ENCODE measurements around the gene IFNAR2.

IFNAR2 gene

DNA sequence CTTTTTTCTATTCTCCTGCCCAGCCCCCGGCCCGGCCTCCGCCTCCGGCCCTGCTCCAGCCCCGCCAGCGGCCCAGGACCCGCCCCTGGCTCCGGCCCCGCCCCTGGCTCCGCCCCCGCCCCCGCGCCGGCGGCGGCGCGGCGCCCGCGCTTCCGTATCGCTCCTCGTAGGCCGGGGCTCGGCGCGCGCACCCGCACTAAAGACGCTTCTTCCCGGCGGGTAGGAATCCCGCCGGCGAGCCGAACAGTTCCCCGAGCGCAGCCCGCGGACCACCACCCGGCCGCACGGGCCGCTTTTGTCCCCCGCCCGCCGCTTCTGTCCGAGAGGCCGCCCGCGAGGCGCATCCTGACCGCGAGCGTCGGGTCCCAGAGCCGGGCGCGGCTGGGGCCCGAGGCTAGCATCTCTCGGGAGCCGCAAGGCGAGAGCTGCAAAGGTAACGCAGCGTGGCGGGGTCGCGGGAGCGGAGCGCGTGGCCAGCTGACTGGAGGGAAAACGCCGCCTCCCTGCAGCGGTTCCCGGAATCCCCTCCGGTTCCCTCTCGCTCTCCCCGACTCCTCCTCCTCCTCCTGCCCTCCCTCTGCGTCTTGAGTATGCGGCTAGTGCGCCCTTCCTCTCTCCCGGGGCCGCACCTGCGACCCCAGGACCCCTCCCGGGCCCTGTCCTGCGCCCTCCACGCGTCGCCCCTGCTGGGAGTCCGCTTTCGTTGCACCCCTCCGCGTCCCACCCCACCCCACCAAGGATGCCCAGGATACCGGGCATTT is at the start of gene IFNAR2:
Gene IFNAR2, plus strand, starts transcription at position 155 of the 761 bp plus-strand sequence. CDS start 11,985 bp downstream, outside the sequence.
- DNase-seq = peak; percentile 59

GRCh38 chr21:33185852-33186251 is 43.9 kb upstream of the IFNAR2 start:
- DNase-seq = no peak

- no peak for DNase-seq
Measured at GRCh38 chr21:33187276-33187675, 42.5 kb upstream of the IFNAR2 start.

DNA sequence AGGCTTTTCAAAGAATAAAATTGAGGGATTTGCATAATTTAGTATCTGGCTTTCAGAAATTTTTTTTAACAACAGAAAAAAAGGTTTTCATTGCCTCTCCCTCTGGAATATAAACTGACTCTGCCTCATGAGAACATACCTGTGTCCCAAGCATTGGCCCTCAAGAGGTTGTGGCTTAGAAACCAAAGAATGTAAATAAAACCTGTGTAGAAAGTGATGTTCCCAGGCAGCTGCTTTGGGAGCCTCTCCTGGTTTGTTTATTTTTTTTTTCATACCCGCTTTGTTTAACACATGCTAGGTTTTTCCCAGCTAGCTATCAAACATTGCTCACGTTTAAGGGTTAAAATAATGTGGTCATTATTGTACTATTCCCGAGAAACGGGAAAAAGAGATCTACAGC is 40.5 kb upstream of the IFNAR2 start:
- DNase-seq = no peak

DNA sequence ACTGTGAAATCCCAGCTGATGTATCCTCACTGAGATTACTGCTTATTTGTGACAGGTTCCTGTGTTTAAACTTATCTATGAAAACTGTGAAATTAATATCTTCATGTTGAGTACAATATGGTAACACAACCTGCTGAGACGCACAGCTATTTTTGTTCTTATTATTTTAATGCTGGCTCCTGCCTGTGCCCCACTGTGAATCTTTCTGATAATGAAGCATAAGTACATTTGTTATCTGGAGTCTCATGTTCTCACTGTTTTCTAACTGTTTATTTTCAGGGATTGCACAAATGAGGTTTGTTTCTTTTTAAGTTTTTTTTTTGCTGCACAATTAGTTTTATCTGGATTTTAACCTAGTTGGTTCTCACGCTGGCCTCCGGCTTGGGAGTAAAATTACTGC is 39.9 kb upstream of the IFNAR2 start:
- no peak for DNase-seq

DNA sequence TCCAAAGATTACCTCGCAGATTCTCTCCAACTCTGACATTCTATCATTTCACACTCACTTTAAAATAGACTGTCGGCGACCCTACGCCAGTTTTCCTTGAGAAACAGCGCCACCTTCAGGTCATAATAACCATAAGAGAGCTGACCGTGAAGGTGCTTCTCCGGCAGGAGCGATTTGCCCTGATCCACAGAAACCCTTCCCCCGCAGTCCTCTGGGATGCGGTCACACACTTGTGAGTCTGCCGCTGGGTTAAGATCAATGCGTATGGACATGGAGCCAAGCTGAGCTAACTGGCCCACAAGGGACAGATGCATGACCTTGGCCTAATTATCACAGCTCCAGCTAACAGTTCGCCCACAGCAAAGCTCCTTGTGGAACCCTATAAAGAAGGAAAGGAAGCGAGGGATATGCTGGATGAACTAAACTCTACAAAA is 32.8 kb upstream of the IFNAR2 start:
- peak; percentile 66 for DNase-seq

GRCh38 chr21:33197496-33197895 is 32.2 kb upstream of the IFNAR2 start:
- no peak for DNase-seq

DNA sequence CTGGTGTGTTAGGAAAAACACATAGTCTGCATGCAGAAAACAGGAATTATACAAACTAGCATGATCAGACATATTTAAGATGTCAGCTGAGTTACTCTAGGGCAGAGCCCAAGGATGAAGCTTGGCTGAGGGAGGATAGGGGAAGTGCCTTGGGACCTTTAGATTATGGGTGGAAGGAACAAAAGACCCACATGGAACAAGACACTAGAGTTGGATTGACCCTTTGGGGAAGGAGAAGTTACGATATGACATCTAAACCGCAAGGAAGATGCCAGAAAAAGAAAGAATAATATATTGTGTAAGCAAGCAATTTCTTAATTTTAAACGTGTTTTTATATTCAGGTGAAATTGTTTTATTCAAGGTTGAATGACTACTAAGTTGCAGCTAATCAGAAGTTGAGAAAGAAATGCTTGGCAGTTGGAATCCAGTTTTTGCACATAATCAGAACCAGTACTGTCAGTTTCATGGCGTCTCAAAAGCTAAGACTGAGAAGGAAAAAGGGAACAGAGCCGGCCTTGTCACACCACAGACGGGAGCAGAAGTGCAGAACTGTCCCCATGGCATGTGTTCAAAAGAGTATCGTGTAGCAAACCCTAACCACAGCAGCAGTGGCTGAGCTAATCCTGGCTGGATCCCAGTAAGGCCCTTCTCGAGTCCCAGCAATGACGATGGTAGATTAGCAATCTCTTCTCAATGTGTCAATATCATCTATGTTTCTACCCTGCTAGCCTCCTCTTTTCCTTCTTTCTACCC is 31.2 kb upstream of the IFNAR2 start:
- no peak for DNase-seq

GRCh38 chr21:33199100-33199464 is 30.7 kb upstream of the IFNAR2 start:
- no peak for DNase-seq

GRCh38 chr21:33199516-33200217 is 30.1 kb upstream of the IFNAR2 start:
- peak; percentile 74 for DNase-seq

GRCh38 chr21:33201956-33202355 is 27.8 kb upstream of the IFNAR2 start:
- no peak for DNase-seq

DNA sequence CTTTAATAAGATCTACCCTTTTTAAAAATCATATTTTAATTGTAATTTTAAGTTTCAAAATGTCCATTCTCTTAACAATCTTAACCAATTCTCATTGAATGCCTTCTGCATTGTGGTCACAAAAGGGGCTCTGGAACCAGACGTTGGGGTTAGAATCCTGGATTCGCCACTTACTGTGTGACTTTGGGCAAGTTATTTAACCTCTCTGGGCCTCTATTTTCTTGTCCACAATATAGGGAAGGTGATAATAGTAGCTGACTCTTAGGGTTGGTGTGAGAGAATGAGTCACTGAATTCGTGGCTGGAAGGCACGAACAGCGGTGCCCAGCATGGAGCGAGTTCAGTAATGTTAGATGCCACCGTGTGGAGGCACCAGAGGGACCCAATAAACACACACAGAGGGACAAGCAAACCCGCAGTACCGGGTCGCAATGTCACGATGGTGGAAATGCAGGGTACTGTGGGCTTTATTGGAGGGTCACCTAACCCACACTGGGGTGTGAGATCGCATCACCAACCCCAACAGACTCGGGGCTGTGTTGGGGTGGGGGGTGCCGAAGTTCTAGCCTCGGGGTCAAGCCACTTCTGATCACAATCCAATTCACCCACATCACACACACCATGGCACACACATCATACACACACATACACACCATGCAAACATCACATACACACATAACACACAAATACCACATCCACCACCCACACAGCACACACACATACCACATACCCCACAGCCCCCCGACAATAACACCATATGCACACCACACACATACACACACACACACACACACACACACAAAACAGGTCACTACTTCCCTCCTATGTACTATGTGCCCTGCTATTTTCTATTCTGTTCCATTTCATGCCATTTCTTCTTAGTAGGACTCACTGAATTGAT is 27.0 kb upstream of the IFNAR2 start:
- no peak for DNase-seq

- DNase-seq = no peak
Measured at GRCh38 chr21:33203371-33203724, 26.4 kb upstream of the IFNAR2 start.

GRCh38 chr21:33205476-33205875 is 24.3 kb upstream of the IFNAR2 start:
- no peak for DNase-seq

DNA sequence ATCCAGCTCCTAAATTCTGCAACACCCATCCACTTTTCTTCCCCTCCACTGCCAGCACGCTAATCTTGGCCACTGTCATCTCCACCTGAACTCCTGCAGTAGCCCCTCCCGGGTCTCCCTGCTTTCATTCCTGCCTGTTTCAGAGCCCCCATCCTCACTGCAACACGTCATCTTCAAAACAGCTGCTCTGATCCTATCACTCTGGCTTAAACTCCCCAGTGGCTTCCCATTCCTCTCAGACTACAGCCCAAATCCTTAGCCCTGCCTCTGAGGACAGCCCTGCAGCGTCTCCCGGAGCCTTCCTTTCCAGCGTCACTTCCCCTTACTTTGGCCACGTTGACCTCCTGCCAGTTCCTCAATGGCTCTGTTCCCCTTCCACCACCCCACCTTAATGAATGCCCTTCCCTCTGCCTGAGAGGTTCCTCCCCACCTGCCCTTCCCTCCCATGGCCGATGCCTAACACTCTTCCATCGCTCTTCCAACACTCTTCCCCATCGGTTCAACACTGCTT is 22.9 kb upstream of the IFNAR2 start:
- DNase-seq = no peak

DNA sequence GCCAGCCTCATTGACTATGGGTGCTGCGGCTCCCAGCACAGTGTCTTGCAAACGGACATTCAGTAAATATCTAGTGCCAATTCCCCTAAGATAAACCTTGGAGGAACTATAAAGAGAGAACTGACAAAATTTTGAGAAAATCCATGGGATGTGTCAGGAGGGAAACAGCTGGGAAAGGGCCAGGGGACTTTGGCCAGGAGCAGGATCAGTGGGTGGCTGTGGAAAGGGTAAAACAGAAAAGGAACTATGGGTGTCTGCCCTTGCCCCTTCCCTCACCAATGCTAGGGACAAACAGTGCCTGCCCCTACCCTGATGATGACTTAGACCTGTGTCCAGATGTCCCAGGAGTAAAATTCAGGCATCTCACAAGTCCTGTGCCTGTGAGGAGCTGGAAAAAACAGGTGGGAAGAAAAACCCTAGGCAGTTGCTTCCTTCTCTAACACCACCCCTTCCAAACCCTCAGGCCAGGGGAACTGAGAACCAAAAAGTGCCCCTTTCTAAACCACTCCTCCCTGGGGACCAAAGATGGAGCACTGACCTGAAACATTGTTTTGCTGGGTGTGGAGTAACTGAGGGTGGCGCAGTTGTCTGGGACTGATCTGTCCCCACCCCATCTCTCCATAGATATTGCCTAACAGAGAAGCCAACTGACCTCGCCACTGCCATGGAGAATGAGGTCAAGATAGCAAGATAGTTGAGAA is 22.1 kb upstream of the IFNAR2 start:
- DNase-seq = no peak

DNA sequence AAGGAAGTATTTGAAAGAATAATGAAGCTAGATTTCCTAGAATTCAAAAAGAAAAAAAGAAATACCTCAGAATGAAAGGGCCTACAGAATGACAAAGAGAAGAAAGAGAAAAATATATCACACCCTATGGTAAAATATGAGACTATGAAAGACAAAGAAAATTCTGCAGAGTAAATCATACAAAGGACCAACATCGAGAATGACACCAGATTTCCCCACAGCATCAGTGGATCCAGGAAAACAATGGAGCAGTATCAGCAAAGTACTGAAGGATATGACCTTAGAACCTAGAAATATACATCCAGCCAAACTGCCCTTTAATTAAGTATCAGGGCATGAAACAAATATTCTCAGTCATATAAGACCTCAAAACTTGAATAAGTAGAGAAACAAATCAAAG is 21.2 kb upstream of the IFNAR2 start:
- DNase-seq = no peak

- no peak for DNase-seq
Measured at GRCh38 chr21:33211305-33211704, 18.4 kb upstream of the IFNAR2 start.

DNA sequence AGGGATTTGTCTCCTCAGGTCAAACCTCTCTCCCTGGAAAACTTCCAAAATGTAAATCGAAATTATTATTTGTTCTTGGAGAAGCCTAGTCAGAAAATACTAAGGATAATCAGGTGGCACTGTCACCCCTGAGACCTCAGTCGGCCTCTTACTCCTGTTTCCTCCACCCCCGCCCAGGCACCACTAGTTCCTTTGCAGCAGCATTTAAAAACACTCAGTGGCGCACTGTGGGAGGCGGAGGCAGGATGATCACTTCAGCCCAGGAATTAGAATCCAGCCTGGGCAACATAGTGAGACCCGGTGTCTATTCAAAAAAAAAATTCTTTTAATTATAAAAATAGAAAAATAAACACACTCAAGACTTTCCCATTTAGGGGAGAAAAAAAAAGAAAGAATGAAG is 18.0 kb upstream of the IFNAR2 start:
- DNase-seq = no peak

DNA sequence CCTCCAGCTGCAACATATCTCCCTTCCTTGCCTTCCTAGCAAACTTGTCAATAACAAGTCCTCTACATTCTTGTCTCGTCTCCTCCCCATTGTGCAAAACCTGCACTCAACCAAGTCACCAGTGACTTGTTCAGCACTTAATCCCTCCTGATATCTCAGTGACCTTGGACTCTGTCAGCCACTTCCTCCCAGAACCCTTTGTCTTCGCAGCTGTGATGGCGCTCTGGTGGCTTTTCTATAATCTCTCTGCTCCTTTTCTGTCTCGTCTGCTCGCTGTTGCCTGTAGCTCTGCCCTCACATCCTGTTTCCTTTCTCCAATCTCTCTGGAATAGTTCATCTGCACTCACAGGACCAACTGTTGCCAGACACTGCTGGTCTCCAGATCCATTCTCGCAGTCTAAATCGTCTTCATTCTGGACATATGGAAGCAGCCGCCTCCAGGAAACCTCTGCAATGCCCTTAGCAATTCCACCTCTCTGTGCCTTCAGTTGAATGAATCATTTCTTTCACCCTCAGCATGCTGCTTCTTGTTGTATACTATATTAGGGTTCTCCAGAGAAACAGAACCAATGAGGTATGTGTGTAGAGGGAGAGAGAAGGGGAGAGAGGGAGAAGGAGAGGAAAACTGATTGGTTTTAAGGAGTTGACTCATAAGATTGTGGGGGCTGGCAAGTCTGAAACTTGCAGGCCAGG is 17.4 kb upstream of the IFNAR2 start:
- DNase-seq = no peak

GRCh38 chr21:33214056-33214455 is 15.7 kb upstream of the IFNAR2 start:
- no peak for DNase-seq

All from COR-L47 (cell line).